ENCODE data around the gene ABCA2. TPM values are rescaled to one million over a fixed set of nuclear protein-coding genes. Genes with fewer than 3 reads are reported as not detected.
A peak's percentile ranks its signal among the peaks of the same experiment; 100 is the strongest.

Gene ABCA2
- total RNA-seq, 1 experiment from 2014 or later: 27.0 TPM

GRCh38 chr9:137064880-137065164, 36.8 kb upstream of the ABCA2 start:
- POLR2A ChIA-PET: no interaction called here
- peaks cover 2% of the 10 kb centered on the region; the same call in 1 of the 2 replicates for H3K4me1 ChIP-seq (ENCODE audit: control insufficient read depth, insufficient read depth, low read length)
- no peaks in the 10 kb centered on the region for H3K9me3 ChIP-seq (ENCODE audit: control insufficient read depth, insufficient read depth, low read depth, low read length)
- no peak overlapping the region for H3K27ac ChIP-seq (ENCODE audit: low read length)
- H3K27me3 ChIP-seq (ENCODE audit: control insufficient read depth, insufficient read depth, low read length): no peaks in the 10 kb centered on the region
- no peak overlapping the region for H3K4me3 ChIP-seq (ENCODE audit: low read depth in 2 of 2, low read length in 2 of 2)
- ATAC-seq: no peak
- no peak for DNase-seq (ENCODE audit: low read depth, low spot score)
- intact Hi-C loops (cut with micrococcal nuclease; ENCODE audit: unreplicated experiment): loop anchor here (1.0 kb wide), 1 partner anchor 19 kb away; the partner anchor contains the start of gene NPDC1
- CTCF ChIA-PET: no interaction called here
- in situ Hi-C loops (cut with HindIII; ENCODE audit: low pct_unique_long_range_greater_than_20kb, low sequenced_read_pairs): no loop called here
- no peak for TF ChIP-seq REST (IDR thresholded peaks at IDR 0.05; ENCODE audit: insufficient read depth in 1 of 2, low read depth in 2 of 2, low read length in 1 of 2)
- TF ChIP-seq POLR2AphosphoS5 (IDR thresholded peaks at IDR 0.05; ENCODE audit: low read depth, low read length): no peak
- no peak for TF ChIP-seq CTCF (IDR thresholded peaks at IDR 0.05)
- no peak for TF ChIP-seq SIN3A (IDR thresholded peaks at IDR 0.05; ENCODE audit: borderline replicate concordance, insufficient read depth, low read depth, low read length)
- no peak for TF ChIP-seq TCF7L2 (IDR thresholded peaks at IDR 0.05; ENCODE audit: low read depth, low read length)
- no TSS peak for BruUV-seq (replicated peaks)
- no peaks in the 10 kb centered on the region; the same call in 1 of the 2 replicates for H3K36me3 ChIP-seq (ENCODE audit: control insufficient read depth, insufficient read depth, low read length)

- Histone ChIP-seq H3K27me3 (ENCODE audit: control insufficient read depth, insufficient read depth, low read length) (no peaks in the 10 kb centered on the region), H3K4me3 (ENCODE audit: low read depth in 2 of 2, low read length in 2 of 2) (no peak overlapping the region), H3K9me3 (ENCODE audit: control insufficient read depth, insufficient read depth, low read depth, low read length) (no peaks in the 10 kb centered on the region), H3K36me3 (ENCODE audit: control insufficient read depth, insufficient read depth, low read length) (no peaks in the 10 kb centered on the region), H3K4me1 (ENCODE audit: control insufficient read depth, insufficient read depth, low read length) (peaks cover 2% of the 10 kb centered on the region; the same call in 1 of the 2 replicates), H3K27ac (ENCODE audit: low read length) (no peak overlapping the region)
- TF ChIP-seq REST (IDR thresholded peaks at IDR 0.05; ENCODE audit: insufficient read depth in 1 of 2, low read depth in 2 of 2, low read length in 1 of 2): peak in 1 of 2 experiments; percentile 78; a peak in 1 of 4 replicates
- TF ChIP-seq SIN3A (IDR thresholded peaks at IDR 0.05; ENCODE audit: borderline replicate concordance, insufficient read depth, low read depth, low read length): no peak
- no peak for TF ChIP-seq TCF7L2 (IDR thresholded peaks at IDR 0.05; ENCODE audit: low read depth, low read length)
- peak; percentile 93 for TF ChIP-seq CTCF (IDR thresholded peaks at IDR 0.05)
- TF ChIP-seq POLR2AphosphoS5 (IDR thresholded peaks at IDR 0.05; ENCODE audit: low read depth, low read length): no peak
- ChIA-PET POLR2A (interaction anchor here (0.6 kb wide), 1 partner anchor 127 kb away, joined by 5 read pairs; no protein-coding TSS in a partner anchor), CTCF (interaction anchor here (0.7 to 1.4 kb wide), 4 partner anchors 15 to 65 kb away, joined by 3 to 11 read pairs (median 3); partner anchors contain the start of gene NPDC1)
- no TSS peak for BruUV-seq (replicated peaks)
- in situ Hi-C loops (cut with HindIII; ENCODE audit: low pct_unique_long_range_greater_than_20kb, low sequenced_read_pairs): no loop called here
- intact Hi-C loops (cut with micrococcal nuclease; ENCODE audit: unreplicated experiment): loop anchor here (1.0 kb wide), 1 partner anchor 18 kb away; the partner anchor contains the start of gene NPDC1
- ATAC-seq (peak; percentile 73), DNase-seq (ENCODE audit: low read depth, low spot score) (no peak)
Observed at GRCh38 chr9:137064027-137064879, 36.2 kb upstream of the ABCA2 start.
